DLD1 (cell line): ENCODE data around the gene LRRK2.

Source experiments
- in situ Hi-C: cut with HindIII; loops from 2 replicates; pipeline ENCODE4 v1.10.0; 2017; ENCODE audit warnings: low sequenced_read_pairs

The LRRK2 gene

GRCh38 chr12:40390980-40391379, 166.2 kb downstream of the LRRK2 start:
- in situ Hi-C loops = no loop called here

GRCh38 chr12:40393026-40393425, 168.2 kb downstream of the LRRK2 start:
- in situ Hi-C loops = no loop called here

- in situ Hi-C loops = no loop called here
Measured at GRCh38 chr12:40399656-40400055, 174.9 kb downstream of the LRRK2 start.

GRCh38 chr12:40405419-40405818, 180.6 kb downstream of the LRRK2 start:
- in situ Hi-C loops = no loop called here
